B cell (primary cell): ENCODE results near the gene NF2. TPM values are rescaled to one million over a fixed set of nuclear protein-coding genes. Genes with fewer than 3 reads are reported as not detected.

Experiments
- ATAC-seq: fragments of 200-7000 bp; cut with Tn5 transposase; one replicate; pipeline ENCODE4 v1.10.0; 2021; ENCODE audit warnings: low read depth, mild to moderate bottlenecking, moderate number of reproducible peaks, moderate library complexity
- CTCF ChIA-PET: fragments of 350-600 bp; sonication (Branson Sonifier 250); formaldehyde crosslinking; loops from one replicate; lab custom pipeline; 2021; ENCODE audit warnings: antibody characterized with exemption, inconsistent platforms; lab: Charles Lee
- POLR2A ChIA-PET: fragments of 350-600 bp; sonication (Branson Sonifier 250); formaldehyde crosslinking; loops from one replicate; lab custom pipeline; 2021; ENCODE audit warnings: antibody characterized with exemption; lab: Charles Lee
- DNase-seq: peaks from one replicate; pipeline ENCODE4 v3.0.0; 2013
- H2AFZ ChIP-seq: 2 replicates; pipeline ENCODE4 v1.6.1; 2012; ENCODE audit warnings: mild to moderate bottlenecking, low read depth, low read length; ENCODE audit not compliant: insufficient read depth, poor library complexity, severe bottlenecking
- H3K27ac ChIP-seq, 2 donors: 1 replicate in 1 of 2; 2 replicates in 1 of 2; pipeline ENCODE4 v1.5.1; 2012 to 2013; ENCODE audit warnings: low read length in 2 of 2, mild to moderate bottlenecking in 2 of 2, moderate library complexity in 1 of 2
- H3K27me3 ChIP-seq, 4 experiments: fragments of 200-600 bp in 1 of 4; sonication (generic) in 1 of 4; replicated peaks in 1 of 4; 1 replicate in 2 of 4; 2 replicates in 2 of 4; pipeline versions ENCODE4 v1.6.1 to v1.7.0; 2013 to 2016; ENCODE audit warnings: low read length in 3 of 4, mild to moderate bottlenecking in 2 of 4, mixed read lengths in 1 of 4, moderate library complexity in 1 of 4; ENCODE audit not compliant: insufficient read depth in 4 of 4, control insufficient read depth in 3 of 4; ENCODE audit errors: control extremely low read depth in 1 of 4
- H3K36me3 ChIP-seq, 2 experiments: replicated peaks in 1 of 2; 1 replicate in 1 of 2; 2 replicates in 1 of 2; pipeline versions ENCODE4 v1.6.1 to v1.7.1; 2013; ENCODE audit warnings: low read length in 1 of 2; ENCODE audit not compliant: insufficient read depth in 2 of 2, control insufficient read depth in 1 of 2; ENCODE audit errors: control extremely low read depth in 1 of 2, extremely low read depth in 1 of 2
- H3K4me1 ChIP-seq, 2 donors: fragments of 200-600 bp in 1 of 2; sonication (generic) in 1 of 2; 1 replicate in 1 of 2; 2 replicates in 1 of 2; pipeline versions ENCODE4 v1.5.1 to v1.6.1; 2013 to 2017; ENCODE audit warnings: low read length in 2 of 2; ENCODE audit not compliant: control insufficient read depth in 2 of 2, insufficient read depth in 2 of 2
- H3K4me2 ChIP-seq: replicated peaks from 2 replicates; pipeline ENCODE3; 2012; ENCODE audit warnings: mild to moderate bottlenecking, low read depth, low read length; ENCODE audit not compliant: poor library complexity, severe bottlenecking
- H3K4me3 ChIP-seq, 5 experiments: fragments of 200-600 bp in 1 of 5; sonication (generic) in 1 of 5; 1 replicate in 3 of 5; 2 replicates in 2 of 5; pipeline versions ENCODE4 v1.5.1 to v1.7.0; 2011 to 2016; ENCODE audit warnings: low read length in 4 of 5, mild to moderate bottlenecking in 4 of 5, low read depth in 2 of 5, control low read depth in 1 of 5, moderate library complexity in 1 of 5; ENCODE audit not compliant: insufficient read depth in 1 of 5; ENCODE audit errors: control extremely low read depth in 1 of 5, extremely low read depth in 1 of 5
- H3K79me2 ChIP-seq: fragments of 200-600 bp; sonication (generic); one replicate; pipeline ENCODE4 v1.6.0; 2016; ENCODE audit warnings: low read length; ENCODE audit not compliant: control insufficient read depth, insufficient read depth
- H3K9ac ChIP-seq: fragments of 200-600 bp; sonication (generic); 2 replicates; pipeline ENCODE4 v1.6.1; 2017; ENCODE audit warnings: mild to moderate bottlenecking, low read length, moderate library complexity
- H3K9me3 ChIP-seq, 3 donors: one replicate each; pipeline versions ENCODE4 v1.6.1 to v1.7.1; 2013; ENCODE audit warnings: low read length in 2 of 3; ENCODE audit not compliant: control insufficient read depth in 2 of 3, insufficient read depth in 1 of 3; ENCODE audit errors: control extremely low read depth in 1 of 3
- H4K20me1 ChIP-seq: 2 replicates; pipeline ENCODE4 v1.6.0; 2012; ENCODE audit warnings: mild to moderate bottlenecking, low read length; ENCODE audit not compliant: insufficient read depth, control insufficient read depth, poor library complexity, severe bottlenecking
- H3K27ac Mint-ChIP-seq: one replicate; pipeline ENCODE4 v1.8.0; 2021; ENCODE audit warnings: mixed read lengths
- H3K27me3 Mint-ChIP-seq: one replicate; pipeline ENCODE4 v1.8.0; 2021; ENCODE audit warnings: mixed read lengths
- H3K4me1 Mint-ChIP-seq: one replicate; pipeline ENCODE4 v1.8.0; 2021; ENCODE audit warnings: mixed read lengths
- H3K4me3 Mint-ChIP-seq: one replicate; pipeline ENCODE4 v1.8.0; 2021; ENCODE audit warnings: mixed read lengths
- H3K9me3 Mint-ChIP-seq: one replicate; pipeline ENCODE4 v1.8.0; 2022; ENCODE audit warnings: mixed read lengths; ENCODE audit not compliant: insufficient read depth
- EZH2 ChIP-seq: IDR thresholded peaks from 2 replicates; pipeline ENCODE4 v1.6.1; 2012; ENCODE audit warnings: borderline replicate concordance, low read depth, mild to moderate bottlenecking, moderate library complexity, low read length; ENCODE audit not compliant: insufficient read depth, poor library complexity, severe bottlenecking
- WGBS: methylation state at CpG from one replicate; pipeline ENCODE4 v1.1.5; 2013; ENCODE audit warnings: missing lambda C conversion rate; ENCODE audit not compliant: insufficient coverage; 5-methylcytosine and 5-hydroxymethylcytosine counted together
- intact Hi-C: fragments of 100-400 bp; cut with micrococcal nuclease; formaldehyde crosslinking; loops from one replicate; pipeline ENCODE4 v1.10.0; 2022
- polyA plus RNA-seq: library from polyadenylated mRNA; depleted of rRNA; stranded (reverse); fragments of >200 nt; gene quantifications from 2 replicates; pipeline ENCODE4 v1.2.3, GENCODE V29; 2012
- total RNA-seq, 2 donors: library from RNA; stranded (reverse); fragments of 120-200 nt in 1 of 2; gene quantifications; 1 replicate in 1 of 2; 2 replicates in 1 of 2; pipeline versions ENCODE4 v1.2.3 to v1.2.4, GENCODE V29; 2013 to 2022
- TF ChIP-seq, protein P1 (sequence below): fragments of 200-600 bp; IDR thresholded peaks from one replicate; pipeline ENCODE4 v1.8.0; 2022; ENCODE audit warnings: antibody characterized with exemption, mild to moderate bottlenecking

The NF2 gene
- total and polyA plus RNA-seq, 2 donors (not counting 1 experiment from before 2014, with no cell fraction given), result 9.4 to 26.6 TPM

DNA sequence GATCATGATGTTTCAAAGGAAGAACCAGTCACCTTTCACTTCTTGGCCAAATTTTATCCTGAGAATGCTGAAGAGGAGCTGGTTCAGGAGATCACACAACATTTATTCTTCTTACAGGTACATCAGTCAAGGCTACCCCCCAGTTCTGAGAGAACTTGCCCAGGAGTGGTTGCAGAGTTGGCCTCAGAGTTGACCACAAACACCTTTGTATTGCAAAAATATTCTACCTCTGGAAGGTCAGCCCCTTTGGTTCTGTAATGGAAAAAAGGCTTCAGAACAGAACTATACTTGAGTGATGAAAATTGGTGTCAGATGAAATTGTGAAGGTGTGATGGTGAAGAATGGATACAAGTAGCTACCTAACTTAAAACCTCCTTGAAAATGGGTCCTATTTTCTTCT, 35.7 kb downstream of the NF2 start:
- no peaks in the 10 kb centered on the region for H3K4me1 ChIP-seq
- H3K27ac Mint-ChIP-seq, result no peak overlapping the region
- H3K79me2 ChIP-seq, result peaks cover 26% of the 10 kb centered on the region
- ATAC-seq, result no peak
- peaks cover 28% of the 10 kb centered on the region for H4K20me1 ChIP-seq
- ChIA-PET POLR2A (no interaction called here), CTCF (interaction anchor here (0.6 to 1.9 kb wide), 3 partner anchors 70 to 1638 kb away, joined by 3 to 6 read pairs (median 5); no protein-coding TSS in a partner anchor)
- H3K9ac ChIP-seq, result no peak overlapping the region
- no peaks in the 10 kb centered on the region for H3K9me3 ChIP-seq
- H2AFZ ChIP-seq, result no peak overlapping the region
- no peak overlapping the region for H3K4me2 ChIP-seq
- TF ChIP-seq, protein P1, sequence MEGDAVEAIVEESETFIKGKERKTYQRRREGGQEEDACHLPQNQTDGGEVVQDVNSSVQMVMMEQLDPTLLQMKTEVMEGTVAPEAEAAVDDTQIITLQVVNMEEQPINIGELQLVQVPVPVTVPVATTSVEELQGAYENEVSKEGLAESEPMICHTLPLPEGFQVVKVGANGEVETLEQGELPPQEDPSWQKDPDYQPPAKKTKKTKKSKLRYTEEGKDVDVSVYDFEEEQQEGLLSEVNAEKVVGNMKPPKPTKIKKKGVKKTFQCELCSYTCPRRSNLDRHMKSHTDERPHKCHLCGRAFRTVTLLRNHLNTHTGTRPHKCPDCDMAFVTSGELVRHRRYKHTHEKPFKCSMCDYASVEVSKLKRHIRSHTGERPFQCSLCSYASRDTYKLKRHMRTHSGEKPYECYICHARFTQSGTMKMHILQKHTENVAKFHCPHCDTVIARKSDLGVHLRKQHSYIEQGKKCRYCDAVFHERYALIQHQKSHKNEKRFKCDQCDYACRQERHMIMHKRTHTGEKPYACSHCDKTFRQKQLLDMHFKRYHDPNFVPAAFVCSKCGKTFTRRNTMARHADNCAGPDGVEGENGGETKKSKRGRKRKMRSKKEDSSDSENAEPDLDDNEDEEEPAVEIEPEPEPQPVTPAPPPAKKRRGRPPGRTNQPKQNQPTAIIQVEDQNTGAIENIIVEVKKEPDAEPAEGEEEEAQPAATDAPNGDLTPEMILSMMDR, result no peak
- TF ChIP-seq EZH2, result no peak
- no peaks in the 10 kb centered on the region for H3K27me3 Mint-ChIP-seq
- no peak overlapping the region for H3K4me3 Mint-ChIP-seq
- intact Hi-C loops, result loop anchor here (5.0 kb wide), 1 partner anchor 448 kb away; no protein-coding TSS in a partner anchor
- H3K9me3 Mint-ChIP-seq, result no peaks in the 10 kb centered on the region
- H3K4me3 ChIP-seq, result no peak overlapping the region
- H3K4me1 Mint-ChIP-seq, result peaks cover 3% of the 10 kb centered on the region
- peaks cover 0 to 39% of the 10 kb centered on the region in 2 experiments for H3K36me3 ChIP-seq
- no peaks in the 10 kb centered on the region for H3K27me3 ChIP-seq
- H3K27ac ChIP-seq, result no peak overlapping the region
- no peak for DNase-seq

DNA sequence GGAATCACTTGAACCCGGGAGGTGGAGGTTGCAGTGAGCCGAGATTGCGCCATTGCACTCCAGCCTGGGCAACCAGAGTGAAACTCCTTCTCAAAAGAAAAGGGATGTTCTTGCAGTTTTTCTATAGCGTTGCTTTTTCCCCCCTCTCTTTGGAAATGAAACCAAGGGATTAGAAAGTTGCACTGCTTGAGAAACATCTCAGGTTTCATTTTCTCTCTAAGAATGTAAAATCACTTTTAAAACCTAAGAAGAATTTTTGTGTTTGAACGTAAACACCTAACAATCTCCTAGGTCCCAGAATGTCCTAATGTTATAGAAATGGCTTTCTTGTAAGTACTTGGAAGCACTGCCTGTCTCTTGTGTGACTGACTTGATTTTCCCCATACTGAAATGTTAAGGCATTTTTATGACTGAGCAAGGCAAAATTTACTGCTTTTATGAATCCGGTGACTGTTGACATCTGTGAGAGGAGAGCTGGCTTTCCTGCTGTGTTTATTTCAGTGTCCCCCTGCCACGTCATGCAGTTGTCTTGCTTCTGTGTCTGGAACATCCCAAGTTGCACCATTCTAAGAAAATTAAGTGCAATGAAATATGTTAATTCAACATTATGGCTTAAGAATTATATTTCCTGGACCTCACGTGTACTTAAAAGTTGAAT, 37.7 kb downstream of the NF2 start:
- no peak overlapping the region for H3K9ac ChIP-seq
- intact Hi-C loops, result no loop called here
- H2AFZ ChIP-seq, result no peak overlapping the region
- no peak overlapping the region for H3K27ac ChIP-seq
- DNase-seq (no peak), ATAC-seq (no peak)
- H3K27ac Mint-ChIP-seq, result no peak overlapping the region
- no peaks in the 10 kb centered on the region for H3K4me1 ChIP-seq
- no peak overlapping the region for H3K4me2 ChIP-seq
- peaks cover 0 to 50% of the 10 kb centered on the region in 2 experiments for H3K36me3 ChIP-seq
- no peak for TF ChIP-seq EZH2
- TF ChIP-seq, protein P1, result no peak
- no peak overlapping the region for H3K4me3 Mint-ChIP-seq
- H3K79me2 ChIP-seq, result peaks cover 14% of the 10 kb centered on the region
- no peaks in the 10 kb centered on the region for H3K4me1 Mint-ChIP-seq
- H3K4me3 ChIP-seq, result no peak overlapping the region
- no peaks in the 10 kb centered on the region for H3K27me3 ChIP-seq
- 100% methylated on average over 1 of the region's 8 CpGs for WGBS
- ChIA-PET POLR2A (no interaction called here), CTCF (no interaction called here)
- H3K27me3 Mint-ChIP-seq, result no peaks in the 10 kb centered on the region
- H3K9me3 ChIP-seq, result no peaks in the 10 kb centered on the region
- H3K9me3 Mint-ChIP-seq, result no peaks in the 10 kb centered on the region
- H4K20me1 ChIP-seq, result peaks cover 12% of the 10 kb centered on the region
